ENCODE results near the gene TSR1.

TSR1 gene

GRCh38 chr17:2375406-2375805 lies 39.1 kb upstream of the TSR1 start:
- TF ChIP-seq CTCF (IDR thresholded peaks at IDR 0.05; ENCODE audit: low read depth, low read length, missing control alignments) = no peak
- H3K27ac ChIP-seq = no peak overlapping the region
- in situ Hi-C loops (cut with HindIII; ENCODE audit: low pct_ligation_motif_present, low sequenced_read_pairs) = no loop called here
- no peaks in the 10 kb centered on the region for H3K27me3 ChIP-seq (replicated peaks)
- DNase-seq = no peak
- no peak overlapping the region for H3K4me3 ChIP-seq (ENCODE audit: low read depth, low read length)
- H3K36me3 ChIP-seq (replicated peaks) = peaks cover 11% of the 10 kb centered on the region

- Histone ChIP-seq H3K4me3 (ENCODE audit: low read depth, low read length) (no peak overlapping the region), H3K36me3 (replicated peaks) (peaks cover 11% of the 10 kb centered on the region), H3K27me3 (replicated peaks) (no peaks in the 10 kb centered on the region), H3K27ac (no peak overlapping the region)
- in situ Hi-C loops (cut with HindIII; ENCODE audit: low pct_ligation_motif_present, low sequenced_read_pairs) = no loop called here
- no peak for DNase-seq
- TF ChIP-seq CTCF (IDR thresholded peaks at IDR 0.05; ENCODE audit: low read depth, low read length, missing control alignments) = no peak
Measured at GRCh38 chr17:2374549-2375285, 38.5 kb upstream of the TSR1 start.

- Histone ChIP-seq H3K27me3 (replicated peaks) (no peaks in the 10 kb centered on the region), H3K27ac (no peak overlapping the region), H3K36me3 (replicated peaks) (peaks cover 11% of the 10 kb centered on the region), H3K4me3 (ENCODE audit: low read depth, low read length) (no peak overlapping the region)
- in situ Hi-C loops (cut with HindIII; ENCODE audit: low pct_ligation_motif_present, low sequenced_read_pairs) = no loop called here
- DNase-seq = no peak
- TF ChIP-seq CTCF (IDR thresholded peaks at IDR 0.05; ENCODE audit: low read depth, low read length, missing control alignments) = no peak
Measured at GRCh38 chr17:2373179-2373578, 36.9 kb upstream of the TSR1 start.

- no peaks in the 10 kb centered on the region for H3K27me3 ChIP-seq (replicated peaks)
- no peak for DNase-seq
- peaks cover 11% of the 10 kb centered on the region for H3K36me3 ChIP-seq (replicated peaks)
- H3K4me3 ChIP-seq (ENCODE audit: low read depth, low read length) = no peak overlapping the region
- H3K27ac ChIP-seq = no peak overlapping the region
- TF ChIP-seq CTCF (IDR thresholded peaks at IDR 0.05; ENCODE audit: low read depth, low read length, missing control alignments) = no peak
- in situ Hi-C loops (cut with HindIII; ENCODE audit: low pct_ligation_motif_present, low sequenced_read_pairs) = no loop called here
Measured at GRCh38 chr17:2372681-2373080, 36.4 kb upstream of the TSR1 start.

- in situ Hi-C loops (cut with HindIII; ENCODE audit: low pct_ligation_motif_present, low sequenced_read_pairs) = no loop called here
- no peaks in the 10 kb centered on the region for H3K27me3 ChIP-seq (replicated peaks)
- DNase-seq = no peak
- H3K4me3 ChIP-seq (ENCODE audit: low read depth, low read length) = no peak overlapping the region
- no peak overlapping the region for H3K27ac ChIP-seq
- TF ChIP-seq CTCF (IDR thresholded peaks at IDR 0.05; ENCODE audit: low read depth, low read length, missing control alignments) = no peak
- H3K36me3 ChIP-seq (replicated peaks) = peaks cover 11% of the 10 kb centered on the region
Measured at GRCh38 chr17:2372180-2372579, 35.9 kb upstream of the TSR1 start.

Measured in brain microvascular endothelial cell (primary cell).